ENCODE data around the gene PLEKHA7.
A peak's percentile ranks its signal among the peaks of the same experiment; 100 is the strongest.

Gene PLEKHA7

GRCh38 chr11:16843294-16843693 is 170.9 kb downstream of the PLEKHA7 start:
- Mint-ChIP-seq H3K36me3 (ENCODE audit: low read depth) (no peaks in the 10 kb centered on the region), H3K9me3 (no peaks in the 10 kb centered on the region), H3K4me3 (no peak overlapping the region), H3K4me1 (ENCODE audit: low read depth) (no peaks in the 10 kb centered on the region), H3K27me3 (ENCODE audit: low read depth) (no peaks in the 10 kb centered on the region), H3K27ac (no peak overlapping the region)
- no peak for DNase-seq (ENCODE audit: low spot score)

GRCh38 chr11:16841984-16842383 is 172.2 kb downstream of the PLEKHA7 start:
- no peaks in the 10 kb centered on the region for H3K4me1 Mint-ChIP-seq (ENCODE audit: low read depth)
- H3K4me3 Mint-ChIP-seq: no peak overlapping the region
- H3K27me3 Mint-ChIP-seq (ENCODE audit: low read depth): no peaks in the 10 kb centered on the region
- H3K27ac Mint-ChIP-seq: no peak overlapping the region
- no peaks in the 10 kb centered on the region for H3K9me3 Mint-ChIP-seq
- no peak for DNase-seq (ENCODE audit: low spot score)
- no peaks in the 10 kb centered on the region for H3K36me3 Mint-ChIP-seq (ENCODE audit: low read depth)

DNA sequence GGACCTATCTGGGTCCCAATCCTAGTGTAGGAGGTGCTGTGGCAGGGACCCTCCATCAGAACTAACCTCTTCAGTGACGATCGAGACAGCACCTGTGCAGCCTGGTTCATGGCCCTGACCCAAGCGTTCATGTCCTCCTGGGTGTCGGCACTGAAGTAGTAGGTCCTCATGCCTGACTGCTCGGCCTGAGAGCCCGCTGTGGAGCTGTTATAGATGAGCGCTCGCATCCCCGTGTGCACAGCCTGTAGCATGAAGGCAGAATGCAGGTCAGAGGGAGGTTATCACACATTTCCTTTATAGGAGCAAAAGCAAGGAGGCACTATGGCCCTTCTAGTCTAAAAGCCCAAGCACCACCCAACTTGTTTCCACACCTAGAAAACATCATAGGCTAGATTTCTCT is 172.7 kb downstream of the PLEKHA7 start:
- no peak for DNase-seq (ENCODE audit: low spot score)
- Mint-ChIP-seq H3K4me1 (ENCODE audit: low read depth) (no peaks in the 10 kb centered on the region), H3K4me3 (no peak overlapping the region), H3K36me3 (ENCODE audit: low read depth) (no peaks in the 10 kb centered on the region), H3K27ac (no peak overlapping the region), H3K27me3 (ENCODE audit: low read depth) (no peaks in the 10 kb centered on the region), H3K9me3 (no peaks in the 10 kb centered on the region)

- Mint-ChIP-seq H3K36me3 (ENCODE audit: low read depth) (no peaks in the 10 kb centered on the region), H3K27me3 (ENCODE audit: low read depth) (no peaks in the 10 kb centered on the region), H3K9me3 (no peaks in the 10 kb centered on the region), H3K4me1 (ENCODE audit: low read depth) (no peaks in the 10 kb centered on the region), H3K4me3 (no peak overlapping the region), H3K27ac (no peak overlapping the region)
- DNase-seq (ENCODE audit: low spot score): no peak
Measured at GRCh38 chr11:16840951-16841350, 173.3 kb downstream of the PLEKHA7 start.

DNA sequence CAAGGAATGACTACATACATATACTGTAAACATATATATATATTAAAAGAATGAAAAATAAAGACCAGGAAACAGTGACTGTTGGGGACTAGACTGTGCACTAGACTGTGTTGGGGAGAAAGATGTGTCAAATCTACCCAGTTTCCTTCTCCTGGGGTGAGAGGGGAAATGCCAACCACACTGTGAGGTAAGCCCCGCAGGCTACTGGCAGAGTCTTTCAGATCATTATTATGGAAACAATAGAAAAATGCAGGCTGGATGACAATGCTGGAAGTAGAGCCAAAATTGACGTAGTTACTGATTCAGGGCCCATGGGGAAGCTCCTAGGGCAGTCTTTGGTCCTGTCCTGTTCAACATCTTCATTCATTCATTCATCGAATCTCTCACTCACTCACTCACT is 174.4 kb downstream of the PLEKHA7 start:
- Mint-ChIP-seq H3K27ac (no peak overlapping the region), H3K4me3 (no peak overlapping the region), H3K27me3 (ENCODE audit: low read depth) (no peaks in the 10 kb centered on the region), H3K4me1 (ENCODE audit: low read depth) (no peaks in the 10 kb centered on the region), H3K36me3 (ENCODE audit: low read depth) (no peaks in the 10 kb centered on the region), H3K9me3 (no peaks in the 10 kb centered on the region)
- DNase-seq (ENCODE audit: low spot score): no peak

DNA sequence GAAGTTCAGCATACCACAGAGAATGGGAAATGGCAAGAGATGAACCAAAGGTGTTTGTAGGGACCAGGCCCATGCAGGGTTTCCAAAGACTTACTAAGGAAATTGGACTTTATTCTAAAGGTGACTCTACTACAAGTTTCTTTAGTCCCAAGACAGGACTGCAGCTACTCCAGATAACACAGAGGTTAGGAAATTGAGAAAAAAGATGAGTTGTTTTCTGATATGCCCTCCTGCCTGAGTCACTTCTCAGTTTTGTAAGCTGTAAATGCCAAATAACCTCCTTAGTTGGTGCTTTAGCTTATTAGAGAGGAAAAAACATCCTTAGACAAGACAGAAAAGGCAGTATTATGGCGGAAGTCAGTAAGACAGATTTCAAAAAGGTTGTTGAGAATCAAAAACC is 179.8 kb downstream of the PLEKHA7 start:
- no peak overlapping the region for H3K27ac Mint-ChIP-seq
- H3K27me3 Mint-ChIP-seq (ENCODE audit: low read depth): no peaks in the 10 kb centered on the region
- H3K4me1 Mint-ChIP-seq (ENCODE audit: low read depth): no peaks in the 10 kb centered on the region
- no peaks in the 10 kb centered on the region for H3K9me3 Mint-ChIP-seq
- no peak overlapping the region for H3K4me3 Mint-ChIP-seq
- no peak for DNase-seq (ENCODE audit: low spot score)
- no peaks in the 10 kb centered on the region for H3K36me3 Mint-ChIP-seq (ENCODE audit: low read depth)

GRCh38 chr11:16833026-16833425 is 181.2 kb downstream of the PLEKHA7 start:
- Mint-ChIP-seq H3K4me1 (ENCODE audit: low read depth) (no peaks in the 10 kb centered on the region), H3K4me3 (no peak overlapping the region), H3K27me3 (ENCODE audit: low read depth) (no peaks in the 10 kb centered on the region), H3K36me3 (ENCODE audit: low read depth) (no peaks in the 10 kb centered on the region), H3K27ac (no peak overlapping the region), H3K9me3 (no peaks in the 10 kb centered on the region)
- DNase-seq (ENCODE audit: low spot score): no peak

- Mint-ChIP-seq H3K36me3 (ENCODE audit: low read depth) (no peaks in the 10 kb centered on the region), H3K9me3 (no peaks in the 10 kb centered on the region), H3K4me3 (no peak overlapping the region), H3K27ac (no peak overlapping the region), H3K27me3 (ENCODE audit: low read depth) (no peaks in the 10 kb centered on the region), H3K4me1 (ENCODE audit: low read depth) (peaks cover under 1% of the 10 kb centered on the region)
- DNase-seq (ENCODE audit: low spot score): no peak
Measured at GRCh38 chr11:16832193-16832539, 182.0 kb downstream of the PLEKHA7 start.

GRCh38 chr11:16831316-16832192 is 182.7 kb downstream of the PLEKHA7 start:
- H3K9me3 Mint-ChIP-seq: no peaks in the 10 kb centered on the region

DNA sequence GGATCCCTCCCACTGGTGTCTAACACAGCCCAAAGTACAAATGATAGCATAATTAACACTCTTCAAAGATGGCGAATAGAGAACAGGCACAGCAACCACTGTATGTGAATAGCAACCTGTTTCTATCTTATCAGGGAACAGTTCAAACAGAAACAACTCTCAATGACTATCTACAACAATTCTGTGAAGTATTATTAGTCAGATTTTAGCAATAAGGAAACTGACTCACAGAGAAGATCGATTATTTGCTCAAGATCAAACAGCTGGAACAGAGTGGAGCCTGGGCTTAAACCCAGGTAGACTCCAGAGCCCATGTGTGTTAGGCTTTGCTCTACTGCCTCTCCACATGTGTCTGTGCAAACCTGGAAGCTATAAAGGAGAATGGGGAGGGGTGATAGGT is 187.1 kb downstream of the PLEKHA7 start:
- Mint-ChIP-seq H3K9me3 (no peaks in the 10 kb centered on the region), H3K36me3 (ENCODE audit: low read depth) (no peaks in the 10 kb centered on the region), H3K27me3 (ENCODE audit: low read depth) (no peaks in the 10 kb centered on the region), H3K4me3 (no peak overlapping the region), H3K4me1 (ENCODE audit: low read depth) (peaks cover 4% of the 10 kb centered on the region), H3K27ac (no peak overlapping the region)
- DNase-seq (ENCODE audit: low spot score): no peak

More at GRCh38 chr11:16831316-16832192, 182.7 kb downstream of the PLEKHA7 start:
- no peak overlapping the region for H3K27ac Mint-ChIP-seq
- DNase-seq (ENCODE audit: low spot score): no peak
- no peaks in the 10 kb centered on the region for H3K36me3 Mint-ChIP-seq (ENCODE audit: low read depth)
- H3K4me3 Mint-ChIP-seq: no peak overlapping the region
- H3K4me1 Mint-ChIP-seq (ENCODE audit: low read depth): peaks cover 4% of the 10 kb centered on the region
- no peaks in the 10 kb centered on the region for H3K27me3 Mint-ChIP-seq (ENCODE audit: low read depth)

GRCh38 chr11:16825968-16826367 is 188.2 kb downstream of the PLEKHA7 start:
- no peak overlapping the region for H3K27ac Mint-ChIP-seq

GRCh38 chr11:16825101-16825500 is 189.1 kb downstream of the PLEKHA7 start:
- H3K27ac Mint-ChIP-seq: no peak overlapping the region

More at GRCh38 chr11:16825968-16826367, 188.2 kb downstream of the PLEKHA7 start:
- Mint-ChIP-seq H3K4me1 (ENCODE audit: low read depth) (peaks cover 4% of the 10 kb centered on the region), H3K36me3 (ENCODE audit: low read depth) (no peaks in the 10 kb centered on the region), H3K9me3 (no peaks in the 10 kb centered on the region), H3K4me3 (no peak overlapping the region), H3K27me3 (ENCODE audit: low read depth) (no peaks in the 10 kb centered on the region)
- no peak for DNase-seq (ENCODE audit: low spot score)

DNA sequence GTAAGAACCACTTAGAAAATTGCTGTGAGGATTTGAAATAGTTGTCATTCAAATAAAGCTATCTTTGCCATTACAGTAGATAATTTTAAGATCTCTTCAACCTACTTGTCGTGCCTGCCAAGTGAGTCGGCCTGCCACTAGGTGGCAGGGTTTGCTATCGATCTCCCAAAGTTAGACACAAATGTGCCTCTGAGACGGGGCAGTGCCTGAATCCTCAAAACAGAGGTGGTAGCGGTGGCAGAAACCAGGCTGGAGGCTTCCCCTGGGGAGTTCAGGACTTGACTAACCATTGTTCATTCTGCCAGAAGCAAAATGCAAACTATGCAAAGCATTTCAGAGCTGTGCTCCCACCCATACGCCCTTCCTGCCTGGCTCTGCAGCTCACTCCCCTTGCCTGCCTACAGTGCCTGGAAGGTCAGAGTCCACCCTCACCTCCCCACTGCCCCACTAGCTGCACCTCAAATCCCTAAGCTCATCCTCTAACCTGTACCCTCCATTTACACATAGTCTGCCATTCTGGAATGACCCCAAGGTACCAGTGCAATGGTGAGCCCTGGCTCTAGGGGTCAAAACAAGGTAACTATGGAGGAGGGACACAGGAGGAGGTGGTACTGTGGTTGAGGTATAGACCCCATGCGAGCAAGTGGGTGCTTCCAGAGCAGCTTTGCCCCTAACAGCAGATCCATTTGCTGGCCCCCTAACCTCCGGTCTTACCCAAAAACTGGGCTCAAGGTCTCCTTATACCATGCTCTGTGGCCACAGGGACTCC is 193.7 kb downstream of the PLEKHA7 start:
- Mint-ChIP-seq H3K27ac (no peak overlapping the region), H3K27me3 (ENCODE audit: low read depth) (no peaks in the 10 kb centered on the region)
- DNase-seq (ENCODE audit: low spot score): peak; percentile 17

More at GRCh38 chr11:16825101-16825500, 189.1 kb downstream of the PLEKHA7 start:
- H3K4me1 Mint-ChIP-seq (ENCODE audit: low read depth): peaks cover 4% of the 10 kb centered on the region
- H3K4me3 Mint-ChIP-seq: no peak overlapping the region
- H3K27me3 Mint-ChIP-seq (ENCODE audit: low read depth): no peaks in the 10 kb centered on the region
- no peak for DNase-seq (ENCODE audit: low spot score)
- no peaks in the 10 kb centered on the region for H3K36me3 Mint-ChIP-seq (ENCODE audit: low read depth)
- no peaks in the 10 kb centered on the region for H3K9me3 Mint-ChIP-seq

GRCh38 chr11:16818284-16818683 is 195.9 kb downstream of the PLEKHA7 start:
- Mint-ChIP-seq H3K27me3 (ENCODE audit: low read depth) (no peaks in the 10 kb centered on the region), H3K9me3 (no peaks in the 10 kb centered on the region), H3K4me3 (no peak overlapping the region), H3K27ac (no peak overlapping the region), H3K4me1 (ENCODE audit: low read depth) (no peaks in the 10 kb centered on the region), H3K36me3 (ENCODE audit: low read depth) (no peaks in the 10 kb centered on the region)
- DNase-seq (ENCODE audit: low spot score): no peak

More for the DNA sequence above, 193.7 kb downstream of the PLEKHA7 start:
- no peaks in the 10 kb centered on the region for H3K4me1 Mint-ChIP-seq (ENCODE audit: low read depth)
- no peak overlapping the region for H3K4me3 Mint-ChIP-seq
- no peaks in the 10 kb centered on the region for H3K36me3 Mint-ChIP-seq (ENCODE audit: low read depth)
- no peaks in the 10 kb centered on the region for H3K9me3 Mint-ChIP-seq
